Stomach smooth muscle (tissue), 2 donors: ENCODE measurements around the gene TWIST2.

Source experiments
- H3K27ac ChIP-seq: one replicate; pipeline ENCODE4 v1.7.0; 2013; ENCODE audit warnings: mild to moderate bottlenecking, low read length, inconsistent platforms
- H3K27me3 ChIP-seq, 2 donors: one replicate each; pipeline ENCODE4 v1.7.0; 2013; ENCODE audit warnings: low read length in 2 of 2; ENCODE audit not compliant: insufficient read depth in 2 of 2, control insufficient read depth in 1 of 2
- H3K36me3 ChIP-seq, 2 donors: one replicate each; pipeline ENCODE4 v1.7.0; 2013; ENCODE audit warnings: low read length in 2 of 2; ENCODE audit not compliant: control insufficient read depth in 2 of 2, insufficient read depth in 2 of 2
- H3K4me1 ChIP-seq: one replicate; pipeline ENCODE4 v1.7.0; 2013; ENCODE audit warnings: low read length; ENCODE audit not compliant: control insufficient read depth, insufficient read depth
- H3K4me3 ChIP-seq, 2 donors: one replicate each; pipeline ENCODE4 v1.7.0; 2013; ENCODE audit warnings: low read length in 2 of 2
- H3K9ac ChIP-seq, 2 donors: one replicate each; pipeline ENCODE4 v1.7.0; 2013; ENCODE audit warnings: low read length in 2 of 2, mild to moderate bottlenecking in 1 of 2
- H3K9me3 ChIP-seq, 2 donors: one replicate each; pipeline ENCODE4 v1.7.0; 2013; ENCODE audit warnings: low read length in 2 of 2; ENCODE audit not compliant: control insufficient read depth in 2 of 2
- donor health status: healthy.
- donor health status: Pancreatic carcinoma.

TWIST2 gene

DNA sequence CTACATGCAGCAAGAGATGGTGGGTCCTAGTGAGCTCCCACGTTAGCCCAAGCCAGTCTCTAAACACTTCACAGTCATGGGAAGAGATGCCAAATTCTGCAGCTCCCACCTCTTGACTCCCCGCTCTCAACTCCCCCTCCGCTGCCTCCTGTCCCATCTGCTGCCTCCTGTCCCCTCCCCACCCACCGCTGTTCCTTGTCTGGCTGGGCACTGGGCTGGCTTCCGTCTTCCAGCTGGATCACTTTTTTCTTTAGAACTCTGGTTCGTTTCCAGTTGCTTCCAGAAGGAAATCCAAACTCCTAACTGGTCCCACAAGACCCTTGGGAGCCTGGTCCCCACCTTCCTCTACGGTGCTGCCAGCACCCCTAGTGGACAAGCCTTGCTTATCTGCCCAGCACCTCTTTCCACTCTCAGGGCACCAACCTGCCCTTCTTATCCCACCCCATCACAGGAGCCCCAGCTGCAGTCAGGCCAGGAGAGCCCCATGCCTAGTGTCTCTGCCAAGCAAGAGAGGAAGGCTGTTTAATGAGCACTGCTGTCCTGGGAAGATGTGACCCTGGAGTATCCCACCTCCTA, 12.1 kb upstream of the TWIST2 start:
- Histone ChIP-seq H3K36me3 (no peaks in the 10 kb centered on the region), H3K4me1 (no peaks in the 10 kb centered on the region), H3K9me3 (no peaks in the 10 kb centered on the region), H3K27ac (no peak overlapping the region), H3K27me3 (no peaks in the 10 kb centered on the region), H3K4me3 (no peak overlapping the region), H3K9ac (no peak overlapping the region)

DNA sequence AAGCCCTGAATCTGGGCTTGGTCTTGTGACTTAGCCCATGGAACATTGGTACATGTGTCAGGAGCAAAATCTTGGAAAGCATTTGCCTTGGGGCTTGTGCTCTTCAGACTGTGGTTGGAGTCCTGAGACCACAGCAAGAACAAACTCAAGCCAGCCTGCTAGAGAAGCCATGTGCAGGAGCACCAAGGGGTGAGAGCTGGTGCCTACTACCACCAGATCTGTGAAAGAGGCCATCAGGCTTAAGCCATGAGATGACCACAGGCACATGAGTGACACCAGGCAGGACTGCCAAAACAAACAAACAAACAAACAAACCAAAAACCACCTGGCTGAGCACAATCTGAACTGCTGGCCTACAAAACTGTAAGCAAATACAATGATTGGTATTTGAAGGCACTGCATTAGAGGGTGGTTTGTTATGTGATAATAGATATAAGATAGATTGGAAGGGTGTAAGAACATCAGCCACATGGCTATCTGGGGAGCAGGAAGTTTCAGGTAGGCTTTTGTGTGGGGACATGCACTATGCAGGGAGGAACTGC, 9.0 kb upstream of the TWIST2 start:
- Histone ChIP-seq H3K27ac (no peak overlapping the region), H3K4me3 (no peak overlapping the region), H3K27me3 (no peaks in the 10 kb centered on the region), H3K9ac (no peak overlapping the region), H3K36me3 (no peaks in the 10 kb centered on the region), H3K4me1 (no peaks in the 10 kb centered on the region), H3K9me3 (no peaks in the 10 kb centered on the region)

DNA sequence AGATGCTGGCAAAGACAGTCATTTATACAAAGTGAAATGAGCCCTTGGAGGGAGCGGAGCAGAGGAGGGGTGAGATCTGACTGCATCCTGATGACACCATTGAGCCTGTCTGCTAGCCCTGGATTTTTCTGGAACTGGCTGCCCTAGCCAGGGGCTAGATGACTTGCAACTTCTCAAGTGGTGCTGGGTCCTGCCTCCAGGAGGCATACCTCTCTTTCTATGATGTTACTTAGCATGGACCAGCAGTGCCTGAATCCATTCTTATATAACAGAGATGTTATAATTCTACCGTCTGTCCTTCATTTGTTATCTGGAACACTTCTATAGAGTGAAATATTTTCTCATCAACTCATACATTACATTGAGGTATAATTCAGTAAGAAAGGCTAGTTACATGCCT, 8.5 kb upstream of the TWIST2 start:
- Histone ChIP-seq H3K9ac (no peak overlapping the region), H3K4me3 (no peak overlapping the region), H3K27ac (no peak overlapping the region), H3K36me3 (no peaks in the 10 kb centered on the region), H3K27me3 (no peaks in the 10 kb centered on the region), H3K4me1 (no peaks in the 10 kb centered on the region), H3K9me3 (no peaks in the 10 kb centered on the region)

DNA sequence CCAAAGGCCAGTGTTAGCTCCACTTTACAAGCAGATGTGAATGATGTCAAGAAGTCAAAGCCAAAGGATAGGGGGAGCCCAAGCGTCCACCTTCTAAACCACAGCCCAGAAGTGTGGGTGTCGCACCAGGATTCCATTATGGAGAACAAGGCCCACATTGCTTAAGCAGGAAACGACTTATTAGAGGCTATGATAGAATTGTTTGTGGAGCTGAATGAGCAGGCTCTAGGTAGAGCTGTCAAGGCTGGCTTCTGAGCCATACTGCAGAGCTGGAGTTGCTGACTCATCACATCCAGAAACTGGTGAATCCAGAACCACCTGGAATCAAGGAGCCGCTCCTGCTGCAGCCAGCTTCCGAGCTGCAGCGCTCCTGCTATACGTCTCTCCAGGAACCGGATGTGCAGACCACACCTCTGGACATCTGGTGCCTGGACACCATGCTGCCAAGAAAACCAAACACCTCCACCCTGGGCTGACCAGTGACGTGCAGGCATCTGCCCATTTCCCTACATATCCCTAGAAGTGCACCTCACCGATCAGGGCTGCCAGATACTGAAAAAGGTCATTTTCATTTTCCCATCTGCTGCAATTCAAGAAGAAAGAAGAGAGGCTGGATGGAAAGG, 6.2 kb upstream of the TWIST2 start:
- Histone ChIP-seq H3K9ac (no peak overlapping the region), H3K4me1 (peaks cover 3% of the 10 kb centered on the region), H3K4me3 (no peak overlapping the region), H3K9me3 (no peaks in the 10 kb centered on the region), H3K36me3 (no peaks in the 10 kb centered on the region), H3K27ac (no peak overlapping the region), H3K27me3 (no peaks in the 10 kb centered on the region)

DNA sequence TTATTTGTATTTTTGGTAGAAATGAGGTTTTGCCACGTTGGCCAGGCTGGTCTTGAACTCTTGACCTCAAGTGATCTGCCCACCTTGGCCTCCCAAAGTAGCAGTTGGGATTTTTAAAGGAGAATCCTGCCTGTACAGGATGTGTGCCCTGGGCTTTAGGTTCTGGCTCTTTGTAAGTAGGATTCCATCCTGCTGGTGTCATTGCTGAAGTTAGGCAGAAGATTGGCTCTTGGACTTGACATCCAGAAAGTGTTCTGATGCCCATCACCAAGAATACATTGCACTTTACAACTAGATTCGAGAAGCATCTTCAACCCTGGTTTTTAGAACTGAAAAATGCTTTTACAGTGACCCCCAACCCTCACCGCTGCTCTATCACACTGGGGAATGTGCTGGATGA, 4.4 kb upstream of the TWIST2 start:
- H3K9ac ChIP-seq: no peak overlapping the region
- H3K9me3 ChIP-seq: no peaks in the 10 kb centered on the region
- no peaks in the 10 kb centered on the region for H3K27me3 ChIP-seq
- peaks cover 18% of the 10 kb centered on the region for H3K4me1 ChIP-seq
- H3K27ac ChIP-seq: no peak overlapping the region
- H3K36me3 ChIP-seq: no peaks in the 10 kb centered on the region
- H3K4me3 ChIP-seq: no peak overlapping the region

DNA sequence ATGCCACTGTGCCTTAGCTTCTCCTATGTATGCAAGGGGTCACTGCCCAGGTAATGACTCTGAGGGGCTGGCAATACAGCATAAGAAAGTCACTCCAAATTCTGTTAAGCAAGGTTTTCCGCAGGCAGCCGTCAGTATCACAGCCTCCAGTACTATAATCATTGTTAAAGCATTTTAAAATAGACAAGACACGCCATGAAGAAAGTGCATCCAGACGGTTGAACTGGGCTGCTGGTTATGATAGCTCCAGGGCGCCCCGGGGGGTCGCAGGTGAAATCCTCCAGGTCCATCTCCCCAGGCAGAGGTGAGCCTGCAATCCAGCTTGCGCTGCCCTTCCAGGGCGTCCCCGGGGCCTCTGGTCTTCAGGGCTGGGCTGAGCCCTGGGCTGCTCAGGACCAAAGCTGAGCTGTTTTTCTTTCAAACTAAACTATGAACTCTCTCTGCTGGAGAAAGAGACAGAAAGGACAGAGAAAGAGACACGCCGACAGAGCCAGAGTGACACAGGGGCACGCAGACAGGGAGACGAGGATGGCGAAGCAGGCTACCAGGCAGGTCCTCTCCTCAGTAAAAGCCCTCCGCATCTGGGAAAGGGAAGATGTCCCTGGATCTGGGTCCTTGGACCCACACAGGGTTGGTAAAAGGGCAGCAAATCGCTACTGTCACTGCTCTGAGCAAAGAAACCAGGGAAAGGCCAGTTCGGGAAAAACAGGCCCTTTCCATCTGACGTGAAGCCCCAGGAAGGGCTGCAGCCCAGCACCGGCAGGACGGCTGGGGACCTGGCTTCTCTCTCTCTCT, 2.1 kb upstream of the TWIST2 start:
- H3K9ac ChIP-seq: no peak overlapping the region
- peaks cover 0 to 8% of the 10 kb centered on the region in 2 donors for H3K27me3 ChIP-seq

DNA sequence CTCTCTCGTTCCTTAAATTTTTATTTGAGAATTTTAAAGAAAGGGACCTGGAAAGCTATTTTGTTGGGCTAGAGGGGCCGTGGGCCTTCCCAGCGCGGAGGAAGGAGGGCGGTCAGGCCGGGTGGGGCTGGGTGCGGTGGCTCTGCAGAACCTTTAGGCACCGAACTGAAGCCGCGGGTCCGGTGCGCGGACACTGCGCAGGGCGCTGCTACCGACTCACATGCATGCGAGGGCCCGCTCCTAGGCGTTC, 1.6 kb upstream of the TWIST2 start:
- Histone ChIP-seq H3K4me3 (peak overlapping the region in 1 of 2 donors; percentile 88), H3K27ac (no peak overlapping the region), H3K27me3 (peaks cover 0 to 8% of the 10 kb centered on the region in 2 donors)

More for the DNA sequence above, 2.1 kb upstream of the TWIST2 start:
- Histone ChIP-seq H3K4me1 (peaks cover 29% of the 10 kb centered on the region), H3K4me3 (peak overlapping the region in 1 of 2 donors; percentile 88), H3K9me3 (no peaks in the 10 kb centered on the region), H3K27ac (no peak overlapping the region), H3K36me3 (no peaks in the 10 kb centered on the region)

DNA sequence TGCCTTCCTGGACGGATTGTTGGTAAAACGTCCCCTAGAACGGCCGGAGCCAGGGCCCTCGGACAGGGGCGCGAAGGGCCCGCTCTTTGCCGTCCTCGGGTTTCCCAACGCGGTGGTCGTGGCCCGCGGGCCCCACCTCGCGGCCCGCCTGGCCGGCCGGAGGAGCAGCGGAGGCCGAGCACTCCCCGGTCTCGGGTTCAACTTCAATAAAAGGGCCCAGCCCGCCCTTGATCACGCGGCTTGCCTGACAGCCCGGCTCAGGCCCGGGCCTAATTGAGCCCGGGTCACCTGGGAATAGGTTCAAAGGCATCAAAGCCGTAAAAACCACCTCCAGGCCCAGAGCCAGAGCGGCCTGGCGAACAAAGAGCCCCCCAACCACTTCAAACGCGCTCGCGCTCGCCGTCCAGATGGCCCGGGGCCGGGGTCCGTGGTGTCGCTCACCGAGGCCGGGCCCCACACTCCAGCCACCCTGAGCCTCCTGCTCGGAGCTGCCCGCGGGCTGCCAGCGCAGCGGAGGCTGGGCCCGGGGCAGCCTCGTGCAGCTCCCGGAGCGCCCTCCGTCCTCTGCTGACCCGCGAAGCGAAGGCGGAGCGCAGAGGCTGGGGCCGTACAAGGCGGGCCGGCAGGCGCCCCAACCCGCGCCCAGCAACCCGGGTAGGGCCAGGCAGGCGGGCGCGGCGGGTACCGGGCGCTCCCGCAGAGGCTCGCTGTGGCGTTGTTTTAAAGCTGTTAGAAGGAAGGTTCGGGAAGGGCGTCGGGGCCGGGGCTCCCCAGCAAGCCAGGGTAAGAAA, 1.1 kb upstream of the TWIST2 start:
- Histone ChIP-seq H3K9ac (peak overlapping the region; percentile 66 to 73), H3K4me1 (peaks cover 29% of the 10 kb centered on the region), H3K27ac (peak overlapping the region; percentile 60), H3K9me3 (no peaks in the 10 kb centered on the region), H3K4me3 (peak overlapping the region; percentile 59 to 88), H3K36me3 (no peaks in the 10 kb centered on the region), H3K27me3 (peaks cover 0 to 8% of the 10 kb centered on the region in 2 donors)

More for the DNA sequence above, 1.6 kb upstream of the TWIST2 start:
- Histone ChIP-seq H3K9ac (no peak overlapping the region), H3K9me3 (no peaks in the 10 kb centered on the region), H3K36me3 (no peaks in the 10 kb centered on the region), H3K4me1 (peaks cover 29% of the 10 kb centered on the region)

DNA sequence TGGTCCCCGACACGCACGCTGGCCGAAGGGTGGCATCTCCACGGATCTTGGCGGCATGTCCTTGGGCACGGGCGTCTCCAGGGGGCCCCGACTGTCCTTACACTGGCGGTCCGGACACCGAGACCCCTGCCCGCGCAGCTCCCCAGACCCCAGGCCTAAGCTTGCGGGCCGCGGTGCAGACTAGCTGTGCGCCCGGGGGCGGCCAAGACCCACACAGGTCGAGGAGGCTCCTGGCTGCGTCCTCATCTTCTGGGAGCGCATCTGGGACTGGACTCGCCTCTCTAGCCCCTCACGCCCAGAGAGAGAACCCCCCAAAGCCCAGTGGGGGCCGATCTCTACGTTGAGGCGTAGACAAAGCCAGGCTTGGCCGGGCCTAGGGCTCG, 475 bp upstream of the TWIST2 start:
- peaks cover 29% of the 10 kb centered on the region for H3K4me1 ChIP-seq
- peaks cover 0 to 8% of the 10 kb centered on the region in 2 donors for H3K27me3 ChIP-seq
- peak overlapping the region; percentile 66 to 73 for H3K9ac ChIP-seq
- H3K4me3 ChIP-seq: peak overlapping the region; percentile 59 to 88
- no peaks in the 10 kb centered on the region for H3K9me3 ChIP-seq
- H3K36me3 ChIP-seq: no peaks in the 10 kb centered on the region
- peak overlapping the region; percentile 60 for H3K27ac ChIP-seq

DNA sequence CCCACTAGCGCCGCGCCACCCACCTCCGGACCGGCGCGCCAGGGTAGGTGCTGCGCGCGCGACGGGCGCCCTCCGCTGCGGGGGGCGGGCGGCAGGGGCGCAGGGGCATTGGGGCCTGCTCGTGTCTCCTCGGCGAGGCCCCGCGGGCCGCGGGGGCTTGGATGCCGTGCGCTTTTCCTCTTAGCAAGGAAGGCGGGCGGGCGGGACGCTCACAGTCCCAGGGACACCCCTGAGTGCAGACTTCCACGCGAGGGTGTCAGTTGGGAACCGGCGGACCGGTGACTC, 748 bp downstream of the TWIST2 start:
- Histone ChIP-seq H3K36me3 (no peaks in the 10 kb centered on the region), H3K4me3 (peak overlapping the region; percentile 85 to 88), H3K9me3 (no peaks in the 10 kb centered on the region), H3K4me1 (peaks cover 29% of the 10 kb centered on the region), H3K27me3 (peaks cover 0 to 8% of the 10 kb centered on the region in 2 donors), H3K9ac (peak overlapping the region; percentile 60 to 63), H3K27ac (peak overlapping the region; percentile 62)
